Stimulated activated CD8-positive, alpha-beta memory T cell treated with anti-CD3 and anti-CD28 coated beads, Interleukin-2, amount 100 ng/mL, for 48 hours (primary cell): Measurements from ENCODE around the gene PRKAG3.

Source experiments
- DNase-seq, 2 donors: peaks; one replicate each; pipeline ENCODE4 v3.0.0-alpha.2; 2020; ENCODE audit warnings: low read depth in 2 of 2

PRKAG3 gene

GRCh38 chr2:218831378-218831990, at the start of gene PRKAG3:
PRKAG3 (minus strand) TSS chr2:218831803.
- DNase-seq = no peak

- no peak for DNase-seq
Measured at GRCh38 chr2:218880859-218881594, 49.4 kb upstream of the PRKAG3 start.

GRCh38 chr2:218880102-218880858, 48.7 kb upstream of the PRKAG3 start, which contains the start of gene WNT10A:
WNT10A (plus strand) TSS chr2:218880852; CDS start chr2:218880996, 144 bp downstream.
- peak; percentile 48 to 54 for DNase-seq

GRCh38 chr2:218879776-218880101, 48.1 kb upstream of the PRKAG3 start:
- no peak for DNase-seq

GRCh38 chr2:218878926-218879761, 47.5 kb upstream of the PRKAG3 start:
- DNase-seq = no peak

GRCh38 chr2:218878486-218878885, 46.9 kb upstream of the PRKAG3 start:
- DNase-seq = no peak

- no peak for DNase-seq
Measured at GRCh38 chr2:218877891-218878290, 46.3 kb upstream of the PRKAG3 start.

GRCh38 chr2:218877331-218877730, 45.7 kb upstream of the PRKAG3 start:
- no peak for DNase-seq

GRCh38 chr2:218876562-218877219, 45.1 kb upstream of the PRKAG3 start:
- DNase-seq = peak; percentile 42 to 62

- no peak for DNase-seq
Measured at GRCh38 chr2:218875692-218876246, 44.2 kb upstream of the PRKAG3 start.

GRCh38 chr2:218873359-218874194, 42.0 kb upstream of the PRKAG3 start:
- no peak for DNase-seq

GRCh38 chr2:218872645-218873358, 41.2 kb upstream of the PRKAG3 start:
- DNase-seq = no peak

- DNase-seq = no peak
Measured at GRCh38 chr2:218871345-218872302, 40.0 kb upstream of the PRKAG3 start.

- no peak for DNase-seq
Measured at GRCh38 chr2:218870984-218871344, 39.4 kb upstream of the PRKAG3 start.

GRCh38 chr2:218869064-218869463, 37.5 kb upstream of the PRKAG3 start:
- no peak for DNase-seq

GRCh38 chr2:218867900-218868299, 36.3 kb upstream of the PRKAG3 start:
- no peak for DNase-seq

GRCh38 chr2:218865999-218866398, 34.4 kb upstream of the PRKAG3 start:
- DNase-seq = no peak

- no peak for DNase-seq
Measured at GRCh38 chr2:218865396-218865795, 33.8 kb upstream of the PRKAG3 start.
